ENCODE measurements around the gene CDH4. TPM values are rescaled to one million over a fixed set of nuclear protein-coding genes. Genes with fewer than 3 reads are reported as not detected.

Gene CDH4
- total and polyA plus RNA-seq, 2 of the 13 experiments (the other 11 are each of a cell fraction or from before 2014, with no cell fraction given) = not detected

GRCh38 chr20:61267241-61267640 lies 15.2 kb downstream of the CDH4 start (continued):
- TF ChIP-seq, protein P1, sequence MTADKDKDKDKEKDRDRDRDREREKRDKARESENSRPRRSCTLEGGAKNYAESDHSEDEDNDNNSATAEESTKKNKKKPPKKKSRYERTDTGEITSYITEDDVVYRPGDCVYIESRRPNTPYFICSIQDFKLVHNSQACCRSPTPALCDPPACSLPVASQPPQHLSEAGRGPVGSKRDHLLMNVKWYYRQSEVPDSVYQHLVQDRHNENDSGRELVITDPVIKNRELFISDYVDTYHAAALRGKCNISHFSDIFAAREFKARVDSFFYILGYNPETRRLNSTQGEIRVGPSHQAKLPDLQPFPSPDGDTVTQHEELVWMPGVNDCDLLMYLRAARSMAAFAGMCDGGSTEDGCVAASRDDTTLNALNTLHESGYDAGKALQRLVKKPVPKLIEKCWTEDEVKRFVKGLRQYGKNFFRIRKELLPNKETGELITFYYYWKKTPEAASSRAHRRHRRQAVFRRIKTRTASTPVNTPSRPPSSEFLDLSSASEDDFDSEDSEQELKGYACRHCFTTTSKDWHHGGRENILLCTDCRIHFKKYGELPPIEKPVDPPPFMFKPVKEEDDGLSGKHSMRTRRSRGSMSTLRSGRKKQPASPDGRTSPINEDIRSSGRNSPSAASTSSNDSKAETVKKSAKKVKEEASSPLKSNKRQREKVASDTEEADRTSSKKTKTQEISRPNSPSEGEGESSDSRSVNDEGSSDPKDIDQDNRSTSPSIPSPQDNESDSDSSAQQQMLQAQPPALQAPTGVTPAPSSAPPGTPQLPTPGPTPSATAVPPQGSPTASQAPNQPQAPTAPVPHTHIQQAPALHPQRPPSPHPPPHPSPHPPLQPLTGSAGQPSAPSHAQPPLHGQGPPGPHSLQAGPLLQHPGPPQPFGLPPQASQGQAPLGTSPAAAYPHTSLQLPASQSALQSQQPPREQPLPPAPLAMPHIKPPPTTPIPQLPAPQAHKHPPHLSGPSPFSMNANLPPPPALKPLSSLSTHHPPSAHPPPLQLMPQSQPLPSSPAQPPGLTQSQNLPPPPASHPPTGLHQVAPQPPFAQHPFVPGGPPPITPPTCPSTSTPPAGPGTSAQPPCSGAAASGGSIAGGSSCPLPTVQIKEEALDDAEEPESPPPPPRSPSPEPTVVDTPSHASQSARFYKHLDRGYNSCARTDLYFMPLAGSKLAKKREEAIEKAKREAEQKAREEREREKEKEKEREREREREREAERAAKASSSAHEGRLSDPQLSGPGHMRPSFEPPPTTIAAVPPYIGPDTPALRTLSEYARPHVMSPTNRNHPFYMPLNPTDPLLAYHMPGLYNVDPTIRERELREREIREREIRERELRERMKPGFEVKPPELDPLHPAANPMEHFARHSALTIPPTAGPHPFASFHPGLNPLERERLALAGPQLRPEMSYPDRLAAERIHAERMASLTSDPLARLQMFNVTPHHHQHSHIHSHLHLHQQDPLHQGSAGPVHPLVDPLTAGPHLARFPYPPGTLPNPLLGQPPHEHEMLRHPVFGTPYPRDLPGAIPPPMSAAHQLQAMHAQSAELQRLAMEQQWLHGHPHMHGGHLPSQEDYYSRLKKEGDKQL (CRISPR knock-in tag; IDR thresholded peaks at IDR 0.05; ENCODE audit: low read depth) = no peak
- TF ChIP-seq ZNF567 (CRISPR knock-in tag; IDR thresholded peaks at IDR 0.05; ENCODE audit: borderline replicate concordance) = no peak
- TF ChIP-seq HMG20A (CRISPR knock-in tag; IDR thresholded peaks at IDR 0.05; ENCODE audit: borderline replicate concordance) = no peak
- TF ChIP-seq REXO4 (CRISPR knock-in tag; IDR thresholded peaks at IDR 0.05; ENCODE audit: borderline replicate concordance) = no peak
- no peak for TF ChIP-seq ZBTB7A (CRISPR knock-in tag; IDR thresholded peaks at IDR 0.05)
- TF ChIP-seq SRSF4 (IDR thresholded peaks at IDR 0.05; ENCODE audit: low read depth, low read length, poor library complexity, severe bottlenecking) = no peak
- no peak for TF ChIP-seq BCLAF1 (IDR thresholded peaks at IDR 0.05)

Data from HepG2 (cell line).